Ovary (tissue), 3 donors: ENCODE measurements around the gene VPS13A.

Experiments used
- EP300 ChIP-seq: sonication (generic); formaldehyde crosslinking; IDR thresholded peaks from one replicate; pipeline ENCODE4 v1.6.1; 2017; ENCODE audit warnings: antibody characterized with exemption
- POLR2A ChIP-seq: fragments of 450-650 bp; IDR thresholded peaks from one replicate; pipeline ENCODE4 v1.6.1; 2017; ENCODE audit warnings: antibody characterized with exemption, mild to moderate bottlenecking, moderate library complexity
- TF ChIP-seq, protein P1 (sequence below), 3 donors: fragments of 450-650 bp in 2 of 3; fragments of 200-600 bp in 1 of 3; IDR thresholded peaks; one replicate each; pipeline versions ENCODE4 v1.5.1 to v1.8.0; 2016 to 2022; ENCODE audit warnings: antibody characterized with exemption in 3 of 3, mild to moderate bottlenecking in 1 of 3
- donor health status: DM: no; HTN: no; CAD: no.

DNA sequence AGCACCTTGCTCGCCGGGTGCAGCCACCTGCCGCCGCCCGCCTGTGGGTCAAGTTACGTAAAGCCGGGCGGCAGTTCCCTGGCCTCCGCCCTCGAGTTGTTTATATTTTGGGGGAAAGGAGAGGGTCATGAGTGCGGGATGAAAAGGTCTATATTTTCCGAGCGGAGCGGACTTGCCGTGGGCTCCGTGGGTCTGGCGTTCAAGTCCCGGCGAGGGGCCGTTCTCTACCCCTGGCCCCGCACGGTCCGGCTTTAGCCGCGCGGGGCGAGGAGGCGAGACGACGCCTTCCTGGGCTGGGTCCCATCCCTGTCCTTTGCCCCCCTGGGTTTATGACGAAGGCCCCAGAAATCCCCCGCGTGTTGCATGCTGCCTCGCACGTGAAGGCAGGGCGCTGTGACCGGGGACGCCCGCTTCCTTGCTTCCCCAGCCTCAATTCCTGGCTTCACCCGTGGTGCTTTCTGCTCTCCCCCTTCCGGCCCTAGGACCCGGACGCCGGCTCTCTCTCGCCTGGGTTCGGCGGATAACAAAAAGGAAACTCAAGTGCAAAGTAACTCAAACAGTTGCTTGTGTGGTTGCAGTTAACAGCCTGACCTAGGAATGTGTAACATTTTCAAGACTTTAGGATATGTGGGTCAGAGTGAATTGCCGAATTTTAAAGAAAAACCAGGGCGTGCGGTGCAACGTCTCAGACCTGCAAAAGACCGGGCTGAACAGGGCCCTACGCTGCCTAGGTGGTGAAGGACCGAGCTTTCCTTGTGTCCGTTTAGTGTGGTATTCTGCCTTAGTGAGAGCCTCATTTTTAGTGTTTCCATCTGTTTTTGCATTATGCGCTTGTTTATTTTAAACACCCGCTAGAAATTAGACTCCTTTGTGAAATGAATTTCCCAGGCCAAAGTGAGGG is 810 bp downstream of the VPS13A start:
- no peak for TF ChIP-seq POLR2A
- TF ChIP-seq, protein P1, sequence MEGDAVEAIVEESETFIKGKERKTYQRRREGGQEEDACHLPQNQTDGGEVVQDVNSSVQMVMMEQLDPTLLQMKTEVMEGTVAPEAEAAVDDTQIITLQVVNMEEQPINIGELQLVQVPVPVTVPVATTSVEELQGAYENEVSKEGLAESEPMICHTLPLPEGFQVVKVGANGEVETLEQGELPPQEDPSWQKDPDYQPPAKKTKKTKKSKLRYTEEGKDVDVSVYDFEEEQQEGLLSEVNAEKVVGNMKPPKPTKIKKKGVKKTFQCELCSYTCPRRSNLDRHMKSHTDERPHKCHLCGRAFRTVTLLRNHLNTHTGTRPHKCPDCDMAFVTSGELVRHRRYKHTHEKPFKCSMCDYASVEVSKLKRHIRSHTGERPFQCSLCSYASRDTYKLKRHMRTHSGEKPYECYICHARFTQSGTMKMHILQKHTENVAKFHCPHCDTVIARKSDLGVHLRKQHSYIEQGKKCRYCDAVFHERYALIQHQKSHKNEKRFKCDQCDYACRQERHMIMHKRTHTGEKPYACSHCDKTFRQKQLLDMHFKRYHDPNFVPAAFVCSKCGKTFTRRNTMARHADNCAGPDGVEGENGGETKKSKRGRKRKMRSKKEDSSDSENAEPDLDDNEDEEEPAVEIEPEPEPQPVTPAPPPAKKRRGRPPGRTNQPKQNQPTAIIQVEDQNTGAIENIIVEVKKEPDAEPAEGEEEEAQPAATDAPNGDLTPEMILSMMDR (IDR thresholded peaks at IDR 0.05) = no peak
- TF ChIP-seq EP300 = no peak
